OCI-LY7 (cell line): ENCODE measurements around the gene B3GALT5. TPM values are rescaled to one million over a fixed set of nuclear protein-coding genes. Genes with fewer than 3 reads are reported as not detected.

ENCODE experiments used
- BruUV-seq: library from RNA; stranded (reverse); fragments of 400-500 nt; replicated peaks from 2 replicates; lab custom pipeline; 2021; lab: Mats Ljungman, UMichigan
- CTCF ChIA-PET: fragments of 300-600 bp; sonication (Branson Sonifier 250); formaldehyde crosslinking; loops from one replicate; lab custom pipeline; 2022; ENCODE audit warnings: antibody characterized with exemption; ENCODE audit not compliant: unreplicated experiment; lab: Charles Lee
- POLR2A ChIA-PET: fragments of 300-600 bp; sonication (Branson Sonifier 250); formaldehyde crosslinking; loops from one replicate; lab custom pipeline; 2022; ENCODE audit warnings: antibody characterized with exemption; lab: Charles Lee
- DNase-seq: peaks from one replicate; pipeline ENCODE4 v3.0.0-alpha.2; 2015; ENCODE audit warnings: low spot score
- H2AFZ ChIP-seq: fragments of 200-600 bp; sonication (generic), shearing (Covaris generic); 2 replicates; pipeline ENCODE4 v1.6.1; 2014; ENCODE audit warnings: mild to moderate bottlenecking, antibody characterized with exemption, low read length, moderate library complexity
- H3K27ac ChIP-seq: fragments of 200-600 bp; sonication (generic); 2 replicates; pipeline ENCODE4 v1.5.1; 2014; ENCODE audit warnings: mixed run types, low read depth, mild to moderate bottlenecking, moderate library complexity, low read length, inconsistent platforms; ENCODE audit not compliant: poor library complexity, severe bottlenecking
- H3K36me3 ChIP-seq: fragments of 200-600 bp; sonication (generic); 2 replicates; pipeline ENCODE4 v1.6.1; 2014; ENCODE audit warnings: mild to moderate bottlenecking, antibody characterized with exemption, low read length, moderate library complexity, mixed read lengths; ENCODE audit not compliant: insufficient read depth
- H3K4me1 ChIP-seq: fragments of 200-600 bp; sonication (generic); 2 replicates; pipeline ENCODE4 v1.5.1; 2014; ENCODE audit warnings: mild to moderate bottlenecking, low read length; ENCODE audit not compliant: insufficient read depth, poor library complexity, severe bottlenecking
- H3K4me2 ChIP-seq: fragments of 200-600 bp; sonication (generic); 2 replicates; pipeline ENCODE4 v1.6.1; 2014; ENCODE audit warnings: mild to moderate bottlenecking, low read length
- H3K4me3 ChIP-seq: fragments of 200-600 bp; sonication (generic); 2 replicates; pipeline ENCODE4 v1.5.1; 2014; ENCODE audit warnings: mild to moderate bottlenecking, low read depth, low read length; ENCODE audit not compliant: poor library complexity, severe bottlenecking
- H3K79me2 ChIP-seq: fragments of 200-600 bp; sonication (generic); 2 replicates; pipeline ENCODE4 v1.6.1; 2016; ENCODE audit warnings: low read depth, mild to moderate bottlenecking, low read length, moderate library complexity, mixed read lengths; ENCODE audit not compliant: insufficient read depth
- H3K9me2 ChIP-seq: fragments of 200-600 bp; sonication (generic); 2 replicates; pipeline ENCODE4 v1.6.1; 2016; ENCODE audit warnings: mild to moderate bottlenecking, low read length, mixed read lengths; ENCODE audit not compliant: insufficient read depth
- H3K9me3 ChIP-seq: fragments of 200-600 bp; sonication (generic); 2 replicates; pipeline ENCODE4 v1.6.1; 2014; ENCODE audit warnings: mild to moderate bottlenecking, mixed run types, low read length, mixed read lengths
- H4K20me1 ChIP-seq: fragments of 200-600 bp; sonication (generic); 2 replicates; pipeline ENCODE4 v1.6.1; 2014; ENCODE audit warnings: mild to moderate bottlenecking, antibody characterized with exemption, low read length, moderate library complexity, mixed read lengths; ENCODE audit not compliant: insufficient read depth
- CTCF ChIP-seq: fragments of 200-600 bp; sonication (generic); conservative IDR thresholded peaks from 2 replicates; pipeline ENCODE4 v1.5.1; 2014; ENCODE audit warnings: mild to moderate bottlenecking, antibody characterized with exemption, low read length, moderate library complexity, mixed read lengths
- EZH2phosphoT487 ChIP-seq: fragments of 200-600 bp; sonication (generic); IDR thresholded peaks from 2 replicates; pipeline ENCODE4 v1.6.1; 2018; ENCODE audit warnings: low read depth, borderline replicate concordance, mild to moderate bottlenecking, mixed run types, antibody characterized with exemption, low read length, moderate library complexity, mixed read lengths
- intact Hi-C: fragments of 100-400 bp; cut with micrococcal nuclease; formaldehyde crosslinking; loops from one replicate; pipeline ENCODE4 v1.10.0; 2022; ENCODE audit not compliant: unreplicated experiment
- total RNA-seq, 2 experiments: library from RNA; depleted of rRNA in 1 of 2; stranded (reverse); fragments of >200 nt in 1 of 2; shearing (Covaris generic) in 1 of 2; gene quantifications; 2 replicates each; pipeline ENCODE4 v1.2.3, GENCODE V29; 2014 to 2022

Gene B3GALT5
- total RNA-seq, 2 experiments from 2014 or later: not detected

- intact Hi-C loops: no loop called here
- H3K79me2 ChIP-seq: no peaks in the 10 kb centered on the region
- H3K9me2 ChIP-seq: no peaks in the 10 kb centered on the region
- no peak overlapping the region for H3K4me3 ChIP-seq
- CTCF ChIA-PET: no interaction called here
- no peaks in the 10 kb centered on the region for H3K9me3 ChIP-seq
- H4K20me1 ChIP-seq: no peaks in the 10 kb centered on the region
- H2AFZ ChIP-seq: no peak overlapping the region
- H3K4me1 ChIP-seq: no peaks in the 10 kb centered on the region
- no TSS peak for BruUV-seq
- no peak for TF ChIP-seq CTCF
- H3K27ac ChIP-seq: no peak overlapping the region
- H3K36me3 ChIP-seq: no peaks in the 10 kb centered on the region
- no peak for DNase-seq
- POLR2A ChIA-PET: interaction anchor here (1.2 kb wide), 1 partner anchor 23 kb away, joined by 5 read pairs; no protein-coding TSS in a partner anchor
- no peak overlapping the region for H3K4me2 ChIP-seq
Measured at GRCh38 chr21:39640754-39641153, 28.0 kb downstream of the B3GALT5 start.

GRCh38 chr21:39641827-39642450 lies 29.2 kb downstream of the B3GALT5 start:
- TF ChIP-seq EZH2phosphoT487 (no peak), CTCF (no peak)
- no peaks in the 10 kb centered on the region for H4K20me1 ChIP-seq

DNA sequence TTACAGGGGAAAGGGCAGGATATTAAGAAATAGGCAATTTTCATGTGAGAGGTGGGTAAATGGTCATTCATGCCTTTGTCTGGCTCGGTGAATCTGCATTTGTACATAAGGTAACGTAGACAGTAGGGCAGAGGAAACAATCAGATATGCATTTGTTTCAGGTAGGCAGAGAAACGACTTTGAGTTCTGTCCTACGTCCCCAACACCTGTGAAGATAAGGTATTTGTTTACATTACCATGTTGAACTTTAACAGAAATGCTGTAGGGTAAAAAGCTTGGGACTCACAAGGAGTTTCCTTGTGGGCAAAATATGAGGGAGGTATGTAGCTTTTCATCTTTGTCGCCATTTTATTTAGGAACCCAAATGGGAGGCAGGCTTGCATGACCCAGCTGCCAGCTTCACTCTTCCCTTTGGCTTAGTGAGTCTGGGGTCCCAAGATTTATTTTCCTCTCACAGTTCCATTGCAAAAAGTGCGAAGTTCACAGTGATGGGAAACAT lies 31.4 kb downstream of the B3GALT5 start:
- Histone ChIP-seq H3K9me2 (no peaks in the 10 kb centered on the region), H2AFZ (no peak overlapping the region), H3K9me3 (no peaks in the 10 kb centered on the region), H3K27ac (no peak overlapping the region), H3K4me2 (no peak overlapping the region), H4K20me1 (no peaks in the 10 kb centered on the region), H3K4me3 (no peak overlapping the region), H3K4me1 (no peaks in the 10 kb centered on the region), H3K79me2 (no peaks in the 10 kb centered on the region), H3K36me3 (no peaks in the 10 kb centered on the region)
- intact Hi-C loops: no loop called here
- ChIA-PET CTCF (no interaction called here), POLR2A (no interaction called here)
- no peak for TF ChIP-seq EZH2phosphoT487
- BruUV-seq: no TSS peak
- DNase-seq: no peak

More at GRCh38 chr21:39641827-39642450, 29.2 kb downstream of the B3GALT5 start:
- intact Hi-C loops: no loop called here
- no peaks in the 10 kb centered on the region for H3K9me2 ChIP-seq
- H3K36me3 ChIP-seq: no peaks in the 10 kb centered on the region
- no TSS peak for BruUV-seq
- CTCF ChIA-PET: no interaction called here
- H3K4me2 ChIP-seq: no peak overlapping the region
- POLR2A ChIA-PET: interaction anchor here (0.5 to 1.2 kb wide), 5 partner anchors 17 to 1236 kb away, joined by 3 to 5 read pairs (median 3); no protein-coding TSS in a partner anchor
- no peaks in the 10 kb centered on the region for H3K9me3 ChIP-seq
- no peaks in the 10 kb centered on the region for H3K79me2 ChIP-seq
- no peaks in the 10 kb centered on the region for H3K4me1 ChIP-seq
- no peak for DNase-seq
- no peak overlapping the region for H3K27ac ChIP-seq
- no peak overlapping the region for H3K4me3 ChIP-seq
- no peak overlapping the region for H2AFZ ChIP-seq
